ENCODE results near the gene MT2A.

Gene MT2A

GRCh38 chr16:56607109-56607618 is 1.2 kb upstream of the MT2A start:
- peak overlapping the region; percentile 71 for H3K27ac Mint-ChIP-seq
- peaks cover 3% of the 10 kb centered on the region for H3K36me3 Mint-ChIP-seq (ENCODE audit: low read depth)
- H3K9me3 Mint-ChIP-seq = no peaks in the 10 kb centered on the region
- H3K4me3 Mint-ChIP-seq = peak overlapping the region; percentile 25
- DNase-seq (ENCODE audit: low spot score) = no peak
- H3K27me3 Mint-ChIP-seq (ENCODE audit: low read depth) = peaks cover 1% of the 10 kb centered on the region
- peaks cover 44% of the 10 kb centered on the region for H3K4me1 Mint-ChIP-seq (ENCODE audit: low read depth)

- Mint-ChIP-seq H3K27me3 (ENCODE audit: low read depth) (no peaks in the 10 kb centered on the region), H3K27ac (peak overlapping the region; percentile 71), H3K4me1 (ENCODE audit: low read depth) (peaks cover 47% of the 10 kb centered on the region), H3K36me3 (ENCODE audit: low read depth) (peaks cover 3% of the 10 kb centered on the region), H3K4me3 (peak overlapping the region; percentile 73), H3K9me3 (no peaks in the 10 kb centered on the region)
- DNase-seq (ENCODE audit: low spot score) = no peak
Observed at GRCh38 chr16:56607675-56608042, 725 bp upstream of the MT2A start.

- H3K4me1 Mint-ChIP-seq (ENCODE audit: low read depth) = peaks cover 52% of the 10 kb centered on the region
- no peaks in the 10 kb centered on the region for H3K9me3 Mint-ChIP-seq
- DNase-seq (ENCODE audit: low spot score) = no peak
- no peaks in the 10 kb centered on the region for H3K27me3 Mint-ChIP-seq (ENCODE audit: low read depth)
- H3K27ac Mint-ChIP-seq = peak overlapping the region; percentile 94
- peaks cover 3% of the 10 kb centered on the region for H3K36me3 Mint-ChIP-seq (ENCODE audit: low read depth)
- peak overlapping the region; percentile 94 for H3K4me3 Mint-ChIP-seq
Observed at GRCh38 chr16:56608876-56609462, 585 bp downstream of the MT2A start.

GRCh38 chr16:56609463-56609921 is 1.1 kb downstream of the MT2A start:
- peak overlapping the region; percentile 94 for H3K4me3 Mint-ChIP-seq
- H3K27me3 Mint-ChIP-seq (ENCODE audit: low read depth) = no peaks in the 10 kb centered on the region
- DNase-seq (ENCODE audit: low spot score) = peak; percentile 72
- H3K27ac Mint-ChIP-seq = peak overlapping the region; percentile 94
- peaks cover 57% of the 10 kb centered on the region for H3K4me1 Mint-ChIP-seq (ENCODE audit: low read depth)
- no peaks in the 10 kb centered on the region for H3K9me3 Mint-ChIP-seq
- H3K36me3 Mint-ChIP-seq (ENCODE audit: low read depth) = peaks cover 3% of the 10 kb centered on the region

- H3K36me3 Mint-ChIP-seq (ENCODE audit: low read depth) = peaks cover 3% of the 10 kb centered on the region
- H3K4me1 Mint-ChIP-seq (ENCODE audit: low read depth) = peaks cover 63% of the 10 kb centered on the region
- H3K4me3 Mint-ChIP-seq = peak overlapping the region; percentile 94
- peak overlapping the region; percentile 94 for H3K27ac Mint-ChIP-seq
- DNase-seq (ENCODE audit: low spot score) = peak; percentile 90
- H3K9me3 Mint-ChIP-seq = no peaks in the 10 kb centered on the region
- H3K27me3 Mint-ChIP-seq (ENCODE audit: low read depth) = no peaks in the 10 kb centered on the region
Observed at GRCh38 chr16:56610017-56610608, 1.7 kb downstream of the MT2A start.

GRCh38 chr16:56610609-56611111 is 2.3 kb downstream of the MT2A start:
- Mint-ChIP-seq H3K27me3 (ENCODE audit: low read depth) (no peaks in the 10 kb centered on the region), H3K4me1 (ENCODE audit: low read depth) (peaks cover 66% of the 10 kb centered on the region), H3K27ac (peak overlapping the region; percentile 94), H3K9me3 (no peaks in the 10 kb centered on the region), H3K36me3 (ENCODE audit: low read depth) (peaks cover 3% of the 10 kb centered on the region), H3K4me3 (peak overlapping the region; percentile 94)
- DNase-seq (ENCODE audit: low spot score) = no peak

- H3K27ac Mint-ChIP-seq = peak overlapping the region; percentile 94
- peaks cover 67% of the 10 kb centered on the region for H3K4me1 Mint-ChIP-seq (ENCODE audit: low read depth)
- DNase-seq (ENCODE audit: low spot score) = no peak
- H3K36me3 Mint-ChIP-seq (ENCODE audit: low read depth) = peaks cover 3% of the 10 kb centered on the region
- H3K4me3 Mint-ChIP-seq = peak overlapping the region; percentile 71
- H3K27me3 Mint-ChIP-seq (ENCODE audit: low read depth) = no peaks in the 10 kb centered on the region
- no peaks in the 10 kb centered on the region for H3K9me3 Mint-ChIP-seq
Observed at GRCh38 chr16:56611281-56611833, 3.0 kb downstream of the MT2A start.

GRCh38 chr16:56613706-56614105 is 5.3 kb downstream of the MT2A start:
- Mint-ChIP-seq H3K9me3 (no peaks in the 10 kb centered on the region), H3K27me3 (ENCODE audit: low read depth) (no peaks in the 10 kb centered on the region), H3K4me1 (ENCODE audit: low read depth) (peaks cover 65% of the 10 kb centered on the region), H3K27ac (peak overlapping the region; percentile 4), H3K4me3 (no peak overlapping the region), H3K36me3 (ENCODE audit: low read depth) (peaks cover 3% of the 10 kb centered on the region)
- no peak for DNase-seq (ENCODE audit: low spot score)

GRCh38 chr16:56614549-56614991 is 6.2 kb downstream of the MT2A start:
- Mint-ChIP-seq H3K36me3 (ENCODE audit: low read depth) (peaks cover 1% of the 10 kb centered on the region), H3K4me3 (no peak overlapping the region), H3K4me1 (ENCODE audit: low read depth) (peaks cover 63% of the 10 kb centered on the region), H3K27me3 (ENCODE audit: low read depth) (no peaks in the 10 kb centered on the region), H3K9me3 (no peaks in the 10 kb centered on the region), H3K27ac (peak overlapping the region; percentile 57)
- peak; percentile 64 for DNase-seq (ENCODE audit: low spot score)

GRCh38 chr16:56615353-56615752 is 7.0 kb downstream of the MT2A start:
- Mint-ChIP-seq H3K36me3 (ENCODE audit: low read depth) (peaks cover 2% of the 10 kb centered on the region), H3K27ac (no peak overlapping the region), H3K27me3 (ENCODE audit: low read depth) (no peaks in the 10 kb centered on the region), H3K4me1 (ENCODE audit: low read depth) (peaks cover 58% of the 10 kb centered on the region), H3K9me3 (no peaks in the 10 kb centered on the region), H3K4me3 (no peak overlapping the region)
- DNase-seq (ENCODE audit: low spot score) = no peak

- Mint-ChIP-seq H3K9me3 (no peaks in the 10 kb centered on the region), H3K27ac (peak overlapping the region; percentile 52), H3K36me3 (ENCODE audit: low read depth) (peaks cover 2% of the 10 kb centered on the region)
Observed at GRCh38 chr16:56616608-56617211, 8.3 kb downstream of the MT2A start.

GRCh38 chr16:56617212-56618085 is 9.1 kb downstream of the MT2A start:
- Mint-ChIP-seq H3K36me3 (ENCODE audit: low read depth) (peaks cover 2% of the 10 kb centered on the region), H3K27me3 (ENCODE audit: low read depth) (no peaks in the 10 kb centered on the region), H3K9me3 (no peaks in the 10 kb centered on the region), H3K4me1 (ENCODE audit: low read depth) (peaks cover 42% of the 10 kb centered on the region), H3K27ac (peak overlapping the region; percentile 58), H3K4me3 (peak overlapping the region; percentile 86)
- peak; percentile 67 for DNase-seq (ENCODE audit: low spot score)

More at GRCh38 chr16:56616608-56617211, 8.3 kb downstream of the MT2A start:
- peaks cover 44% of the 10 kb centered on the region for H3K4me1 Mint-ChIP-seq (ENCODE audit: low read depth)
- DNase-seq (ENCODE audit: low spot score) = no peak
- H3K27me3 Mint-ChIP-seq (ENCODE audit: low read depth) = no peaks in the 10 kb centered on the region
- H3K4me3 Mint-ChIP-seq = peak overlapping the region; percentile 86

GRCh38 chr16:56618138-56618537 is 9.8 kb downstream of the MT2A start:
- Mint-ChIP-seq H3K9me3 (no peaks in the 10 kb centered on the region), H3K36me3 (ENCODE audit: low read depth) (peaks cover 2% of the 10 kb centered on the region), H3K27me3 (ENCODE audit: low read depth) (no peaks in the 10 kb centered on the region), H3K4me1 (ENCODE audit: low read depth) (peaks cover 40% of the 10 kb centered on the region), H3K4me3 (peak overlapping the region; percentile 86), H3K27ac (peak overlapping the region; percentile 50)
- no peak for DNase-seq (ENCODE audit: low spot score)
